C4-2B (cell line): Measurements from ENCODE around the gene CDC14B.

ENCODE experiments used
- CTCF ChIP-seq: fragments of 450-650 bp; conservative IDR thresholded peaks from 2 replicates; pipeline ENCODE4 v1.5.1; 2017; ENCODE audit warnings: mild to moderate bottlenecking
- ZFX ChIP-seq: fragments of 450-650 bp; IDR thresholded peaks from 2 replicates; pipeline ENCODE4 v1.6.1; 2017

DNA sequence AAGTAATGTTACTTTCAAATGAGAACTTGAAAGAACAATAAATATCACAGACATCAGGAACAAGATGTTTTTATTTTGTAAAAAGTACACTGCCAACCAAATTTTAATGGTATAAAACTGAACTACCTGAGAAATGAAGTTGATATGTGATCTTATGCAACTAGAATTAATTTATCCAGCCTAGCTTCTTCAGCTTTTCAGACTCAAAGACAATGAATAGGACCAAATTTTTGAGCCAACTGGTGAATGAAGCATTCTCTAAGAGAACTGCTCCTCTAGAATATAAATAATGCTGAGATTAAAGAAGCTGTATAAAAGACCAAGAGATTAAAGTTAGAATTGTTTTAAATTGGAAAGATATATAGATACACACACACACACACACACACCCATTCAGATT, 9.9 kb downstream of the CDC14B start:
- TF ChIP-seq CTCF (no peak), ZFX (no peak)
